ENCODE measurements around the gene ANKRD30B. TPM values are rescaled to one million over a fixed set of nuclear protein-coding genes. Genes with fewer than 3 reads are reported as not detected.

ANKRD30B gene
- total and polyA plus RNA-seq, 2 of the 13 experiments (the other 11 are each of a cell fraction or from before 2014, with no cell fraction given): not detected

DNA sequence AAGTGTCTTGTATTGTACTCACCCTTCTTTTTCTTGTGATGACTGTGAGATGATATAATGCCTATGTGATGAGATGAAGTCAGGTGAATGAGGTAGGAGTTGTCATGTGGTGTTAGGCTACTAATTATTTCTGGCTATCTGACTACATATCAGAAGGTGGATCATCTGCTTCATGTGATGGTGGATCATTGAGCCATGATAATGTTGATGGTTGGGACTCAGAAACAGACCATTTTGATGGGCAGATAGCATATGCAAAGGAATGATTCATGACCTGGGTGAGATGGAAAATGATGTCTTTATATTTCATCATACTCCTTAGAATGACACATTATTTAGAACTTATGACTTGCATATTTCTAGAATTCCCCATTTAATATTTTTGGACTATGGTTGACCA lies 19.5 kb downstream of the ANKRD30B start (continued):
- TF ChIP-seq ZNF382 (CRISPR knock-in tag; IDR thresholded peaks at IDR 0.05; ENCODE audit: borderline replicate concordance) (no peak), REL (CRISPR knock-in tag; conservative IDR thresholded peaks at IDR 0.05) (no peak), MYC (CRISPR knock-in tag; IDR thresholded peaks at IDR 0.05; ENCODE audit: borderline replicate concordance) (no peak)
- TF ChIP-seq, protein P1, sequence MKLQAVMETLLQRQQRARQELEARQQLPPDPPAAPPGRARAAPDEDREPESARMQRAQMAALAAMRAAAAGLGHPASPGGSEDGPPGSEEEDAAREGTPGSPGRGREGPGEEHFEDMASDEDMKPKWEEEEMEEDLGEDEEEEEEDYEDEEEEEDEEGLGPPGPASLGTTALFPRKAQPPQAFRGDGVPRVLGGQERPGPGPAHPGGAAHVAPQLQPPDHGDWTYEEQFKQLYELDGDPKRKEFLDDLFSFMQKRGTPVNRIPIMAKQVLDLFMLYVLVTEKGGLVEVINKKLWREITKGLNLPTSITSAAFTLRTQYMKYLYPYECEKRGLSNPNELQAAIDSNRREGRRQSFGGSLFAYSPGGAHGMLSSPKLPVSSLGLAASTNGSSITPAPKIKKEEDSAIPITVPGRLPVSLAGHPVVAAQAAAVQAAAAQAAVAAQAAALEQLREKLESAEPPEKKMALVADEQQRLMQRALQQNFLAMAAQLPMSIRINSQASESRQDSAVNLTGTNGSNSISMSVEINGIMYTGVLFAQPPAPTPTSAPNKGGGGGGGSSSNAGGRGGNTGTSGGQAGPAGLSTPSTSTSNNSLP (IDR thresholded peaks at IDR 0.05; ENCODE audit: low read depth, low read length): no peak
- TF ChIP-seq, protein P2, sequence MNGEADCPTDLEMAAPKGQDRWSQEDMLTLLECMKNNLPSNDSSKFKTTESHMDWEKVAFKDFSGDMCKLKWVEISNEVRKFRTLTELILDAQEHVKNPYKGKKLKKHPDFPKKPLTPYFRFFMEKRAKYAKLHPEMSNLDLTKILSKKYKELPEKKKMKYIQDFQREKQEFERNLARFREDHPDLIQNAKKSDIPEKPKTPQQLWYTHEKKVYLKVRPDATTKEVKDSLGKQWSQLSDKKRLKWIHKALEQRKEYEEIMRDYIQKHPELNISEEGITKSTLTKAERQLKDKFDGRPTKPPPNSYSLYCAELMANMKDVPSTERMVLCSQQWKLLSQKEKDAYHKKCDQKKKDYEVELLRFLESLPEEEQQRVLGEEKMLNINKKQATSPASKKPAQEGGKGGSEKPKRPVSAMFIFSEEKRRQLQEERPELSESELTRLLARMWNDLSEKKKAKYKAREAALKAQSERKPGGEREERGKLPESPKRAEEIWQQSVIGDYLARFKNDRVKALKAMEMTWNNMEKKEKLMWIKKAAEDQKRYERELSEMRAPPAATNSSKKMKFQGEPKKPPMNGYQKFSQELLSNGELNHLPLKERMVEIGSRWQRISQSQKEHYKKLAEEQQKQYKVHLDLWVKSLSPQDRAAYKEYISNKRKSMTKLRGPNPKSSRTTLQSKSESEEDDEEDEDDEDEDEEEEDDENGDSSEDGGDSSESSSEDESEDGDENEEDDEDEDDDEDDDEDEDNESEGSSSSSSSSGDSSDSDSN (CRISPR knock-in tag; IDR thresholded peaks at IDR 0.05): no peak

DNA sequence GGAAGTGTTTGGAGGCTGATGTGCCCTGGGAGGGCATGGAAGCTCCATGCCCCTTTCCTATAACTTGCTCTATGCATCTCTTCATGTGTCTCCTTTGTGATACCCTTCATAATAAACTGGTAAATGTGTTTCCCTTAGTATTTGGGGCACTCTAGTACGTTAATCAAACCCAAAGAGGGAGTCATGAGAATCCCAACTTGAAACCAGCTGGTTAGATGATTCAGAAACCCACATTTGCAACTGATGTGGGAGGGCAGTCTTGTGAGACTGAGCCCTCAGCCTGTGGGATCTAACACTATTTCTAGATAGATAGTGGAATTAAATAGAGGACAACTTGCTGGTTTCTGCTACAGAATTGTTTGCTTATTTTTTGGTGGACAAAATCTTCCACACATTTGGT lies 20.3 kb downstream of the ANKRD30B start:
- BruUV-seq (replicated peaks): no TSS peak
- FAIRE-seq (no peak), ATAC-seq (no peak), DNase-seq (ENCODE audit: low spot score) (no peak)
- H3K27me3 ChIP-seq (ENCODE audit: control insufficient read depth in 1 of 2, insufficient read depth in 2 of 2, low read length in 2 of 2): no peaks in the 10 kb centered on the region
- ChIA-PET POLR2A (no interaction called here), CTCF (ENCODE audit: low intra/inter-chr PET ratio, low total read pairs) (no interaction called here)
- in situ Hi-C loops (cut with HindIII; ENCODE audit: extremely low pct_ligation_motif_present, low pct_unique_long_range_greater_than_20kb) (no loop called here), intact Hi-C loops (cut with micrococcal nuclease; ENCODE audit: unreplicated experiment) (no loop called here)
- no peaks in the 10 kb centered on the region for H3K36me3 ChIP-seq (replicated peaks in 1 of 2; ENCODE audit: control insufficient read depth in 1 of 2, insufficient read depth in 2 of 2, low read length in 2 of 2)
- no peak overlapping the region for H3K4me2 ChIP-seq (ENCODE audit: low read depth, low read length)
- H3K9me3 ChIP-seq (ENCODE audit: low read length): no peaks in the 10 kb centered on the region
- H3K4me1 ChIP-seq (ENCODE audit: insufficient read depth, low read length): no peaks in the 10 kb centered on the region
- H3K79me2 ChIP-seq (ENCODE audit: insufficient read depth, low read length): no peaks in the 10 kb centered on the region
- no peak overlapping the region for H3K9ac ChIP-seq (ENCODE audit: insufficient read depth, low read depth, low read length)
- H3K4me3 ChIP-seq (replicated peaks in 1 of 3; ENCODE audit: insufficient read depth in 1 of 3, low read depth in 2 of 3, low read length in 3 of 3): no peak overlapping the region
- no peaks in the 10 kb centered on the region for H4K20me1 ChIP-seq (ENCODE audit: insufficient read depth, low read length)
- H2AFZ ChIP-seq (ENCODE audit: low read length): no peak overlapping the region
- no peak overlapping the region for H3K27ac ChIP-seq (ENCODE audit: extremely low read length, insufficient read depth, low read length)
- TF ChIP-seq KDM5A (IDR thresholded peaks at IDR 0.05; ENCODE audit: borderline replicate concordance, low read length) (no peak), ZNF317 (CRISPR knock-in tag; IDR thresholded peaks at IDR 0.05) (no peak)
- WGBS (ENCODE audit: low lambda C conversion rate): 0% methylated on average over 1 of the region's 1 CpG

Data from HepG2 (cell line).